Measurements from ENCODE around the gene UBE2C. TPM values are rescaled to one million over a fixed set of nuclear protein-coding genes. Genes with fewer than 3 reads are reported as not detected.
A peak's percentile ranks its signal among the peaks of the same experiment; 100 is the strongest.

The UBE2C gene
- total RNA-seq, 1 experiment from 2014 or later, result 268 TPM

GRCh38 chr20:45853484-45853883, 41.0 kb downstream of the UBE2C start:
- Histone ChIP-seq H3K23me2 (ENCODE audit: insufficient read length, low read depth, low read length, poor library complexity, severe bottlenecking) (peaks cover 5% of the 10 kb centered on the region), H3K27me3 (ENCODE audit: insufficient read depth, low read length) (no peaks in the 10 kb centered on the region), H3K79me2 (ENCODE audit: insufficient read depth, low read length) (peaks cover 3% of the 10 kb centered on the region; the same call in 1 of the 2 replicates), H4K8ac (replicated peaks; ENCODE audit: insufficient read length, low read depth, low read length) (no peak overlapping the region), H4K20me1 (ENCODE audit: control insufficient read depth, insufficient read depth, insufficient read length) (peaks cover 2% of the 10 kb centered on the region), H2BK12ac (ENCODE audit: insufficient read length, low read depth, low read length) (no peak overlapping the region), H3K23ac (ENCODE audit: insufficient read length, low read depth, low read length) (no peak overlapping the region), H3K4me1 (ENCODE audit: insufficient read depth, low read length) (peaks cover 12% of the 10 kb centered on the region; the same call in 1 of the 2 replicates), H2BK20ac (ENCODE audit: low read depth, low read length, poor library complexity, severe bottlenecking) (no peak overlapping the region), H3T11ph (ENCODE audit: low read length) (no peak overlapping the region), H4K91ac (ENCODE audit: insufficient read length, low read depth, low read length) (no peak overlapping the region), H3K18ac (ENCODE audit: insufficient read length, low read depth, low read length) (no peak overlapping the region), H2AFZ (ENCODE audit: low read length) (no peak overlapping the region), H2BK120ac (ENCODE audit: low read depth, low read length, poor library complexity, severe bottlenecking) (no peak overlapping the region), H3K56ac (ENCODE audit: insufficient read length, low read depth, low read length) (no peak overlapping the region), H3K79me1 (ENCODE audit: insufficient read depth, low read depth, low read length, poor library complexity, severe bottlenecking) (no peaks in the 10 kb centered on the region), H3K4me2 (ENCODE audit: insufficient read depth, insufficient read length, low read length) (peak overlapping the region; percentile 49), H3K4ac (ENCODE audit: low read depth, low read length) (no peak overlapping the region), H3K9ac (ENCODE audit: extremely low read depth, insufficient read length, low read length) (no peak overlapping the region), H3K14ac (ENCODE audit: insufficient read depth, low read length) (no peak overlapping the region), H3K27ac (ENCODE audit: insufficient read length, low read depth, low read length) (peak overlapping the region; percentile 59), H2AK5ac (ENCODE audit: insufficient read length, low read length) (no peak overlapping the region), H2BK5ac (ENCODE audit: insufficient read length, low read length) (no peak overlapping the region), H4K5ac (ENCODE audit: insufficient read length, low read depth, low read length) (no peak overlapping the region), H2BK15ac (ENCODE audit: low read depth, low read length) (no peak overlapping the region), H3K9me3 (ENCODE audit: control insufficient read depth, low read depth, low read length) (no peaks in the 10 kb centered on the region)
- peak; percentile 57 for DNase-seq
- Mint-ChIP-seq H3K27ac (peak overlapping the region; percentile 77 to 97 (median 96); a peak in 6 of 7 replicates), H3K9me3 (no peaks in the 10 kb centered on the region), H3K4me1 (peaks cover 50 to 55% of the 10 kb centered on the region in 2 experiments), H3K27me3 (ENCODE audit: low read depth) (no peaks in the 10 kb centered on the region), H3K36me3 (ENCODE audit: insufficient read depth in 1 of 3, low read depth in 3 of 3) (peaks cover 9 to 33% (median 18%) of the 10 kb centered on the region in 3 experiments; a peak in 6 of 7 replicates), H3K4me3 (peak overlapping the region; percentile 32 to 63; a peak in 4 of 5 replicates)
- WGBS (ENCODE audit: extremely low coverage, insufficient read length, low lambda C conversion rate), result no CpG with 5 or more reads among the region's 2 CpGs
- TF ChIP-seq CTCF (conservative IDR thresholded peaks at IDR 0.05), result no peak
